Fibroblast of mammary gland (primary cell): Measurements from ENCODE around the gene INSIG1.

Experiments
- DNase-seq: peaks from one replicate; pipeline ENCODE4 v3.0.0-alpha.2; 2010; ENCODE audit warnings: low read depth
- H3K4me3 ChIP-seq: 2 replicates; pipeline ENCODE4 v1.5.1; 2011; ENCODE audit warnings: low read depth, mild to moderate bottlenecking, low read length, moderate library complexity; ENCODE audit not compliant: control insufficient read depth
- TF ChIP-seq, protein P1 (sequence below): conservative IDR thresholded peaks from 2 replicates; pipeline ENCODE4 v1.5.1; 2011; ENCODE audit warnings: low read depth, low read length, inconsistent platforms; ENCODE audit not compliant: control insufficient read depth, insufficient read depth

INSIG1 gene

DNA sequence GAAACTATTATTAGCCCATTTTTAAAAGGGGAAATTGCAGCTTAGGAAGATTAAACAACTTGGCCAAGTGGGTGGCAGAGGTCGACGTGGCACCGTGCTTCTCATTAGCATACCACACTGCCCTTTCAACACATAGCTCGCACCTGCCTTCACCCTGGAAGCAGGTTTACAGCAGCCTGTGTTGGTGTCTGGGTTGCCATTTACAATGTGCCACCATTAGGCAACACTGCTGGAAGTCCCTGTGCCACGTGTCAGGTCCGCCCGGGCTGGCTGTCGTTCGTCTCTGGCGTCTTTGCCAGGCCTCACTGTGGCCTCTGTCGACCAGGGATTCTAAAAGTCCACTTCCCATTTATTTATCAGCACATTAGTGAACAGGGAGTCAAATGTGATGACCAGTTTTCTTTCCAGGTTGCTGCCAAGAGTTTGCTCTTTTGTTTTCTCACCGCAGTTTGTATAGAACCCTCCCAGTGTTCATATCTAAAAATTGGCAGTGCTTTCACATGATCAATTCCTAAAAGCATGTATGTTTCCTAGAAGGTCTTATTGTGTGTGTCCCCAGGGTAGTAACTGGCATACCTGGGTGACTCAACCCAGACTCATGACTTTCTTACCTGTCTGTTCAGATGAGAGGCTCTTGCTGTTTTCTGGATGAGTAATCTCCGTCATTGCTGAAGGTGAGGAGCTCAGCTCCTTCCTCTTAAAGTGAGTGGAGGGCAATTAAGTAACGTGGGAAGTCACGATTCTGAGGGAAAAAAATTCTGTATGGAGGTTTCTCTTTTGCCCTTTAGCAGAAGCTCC is 9.2 kb downstream of the INSIG1 start:
- H3K4me3 ChIP-seq = no peak overlapping the region
- TF ChIP-seq, protein P1, sequence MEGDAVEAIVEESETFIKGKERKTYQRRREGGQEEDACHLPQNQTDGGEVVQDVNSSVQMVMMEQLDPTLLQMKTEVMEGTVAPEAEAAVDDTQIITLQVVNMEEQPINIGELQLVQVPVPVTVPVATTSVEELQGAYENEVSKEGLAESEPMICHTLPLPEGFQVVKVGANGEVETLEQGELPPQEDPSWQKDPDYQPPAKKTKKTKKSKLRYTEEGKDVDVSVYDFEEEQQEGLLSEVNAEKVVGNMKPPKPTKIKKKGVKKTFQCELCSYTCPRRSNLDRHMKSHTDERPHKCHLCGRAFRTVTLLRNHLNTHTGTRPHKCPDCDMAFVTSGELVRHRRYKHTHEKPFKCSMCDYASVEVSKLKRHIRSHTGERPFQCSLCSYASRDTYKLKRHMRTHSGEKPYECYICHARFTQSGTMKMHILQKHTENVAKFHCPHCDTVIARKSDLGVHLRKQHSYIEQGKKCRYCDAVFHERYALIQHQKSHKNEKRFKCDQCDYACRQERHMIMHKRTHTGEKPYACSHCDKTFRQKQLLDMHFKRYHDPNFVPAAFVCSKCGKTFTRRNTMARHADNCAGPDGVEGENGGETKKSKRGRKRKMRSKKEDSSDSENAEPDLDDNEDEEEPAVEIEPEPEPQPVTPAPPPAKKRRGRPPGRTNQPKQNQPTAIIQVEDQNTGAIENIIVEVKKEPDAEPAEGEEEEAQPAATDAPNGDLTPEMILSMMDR = no peak
- DNase-seq = no peak

- DNase-seq = no peak
- TF ChIP-seq, protein P1 = no peak
Observed at GRCh38 chr7:155308330-155309020, 10.8 kb downstream of the INSIG1 start.

DNA sequence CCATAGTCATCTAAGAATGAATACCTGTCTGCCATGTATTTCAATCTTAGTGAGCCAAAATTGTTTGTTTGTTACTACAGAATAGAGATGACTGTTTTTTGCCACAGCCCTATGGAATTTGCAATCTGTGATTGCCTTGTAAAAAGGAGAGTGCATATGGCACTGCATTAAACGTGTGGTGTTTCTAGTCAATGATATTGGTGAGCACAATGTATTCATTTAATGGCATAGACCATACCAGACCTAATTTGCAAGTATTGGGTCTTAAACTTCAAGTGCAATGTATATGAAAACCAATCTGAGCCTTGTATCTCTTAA is 11.3 kb downstream of the INSIG1 start:
- H3K4me3 ChIP-seq = no peak overlapping the region
- no peak for DNase-seq
- TF ChIP-seq, protein P1 = no peak

More at GRCh38 chr7:155308330-155309020, 10.8 kb downstream of the INSIG1 start:
- no peak overlapping the region for H3K4me3 ChIP-seq

GRCh38 chr7:155310425-155311114 is 12.9 kb downstream of the INSIG1 start:
- TF ChIP-seq, protein P1 = no peak
- no peak for DNase-seq
- H3K4me3 ChIP-seq = no peak overlapping the region

- no peak for DNase-seq
- no peak overlapping the region for H3K4me3 ChIP-seq
- TF ChIP-seq, protein P1 = no peak
Observed at GRCh38 chr7:155311826-155312537, 14.3 kb downstream of the INSIG1 start.

DNA sequence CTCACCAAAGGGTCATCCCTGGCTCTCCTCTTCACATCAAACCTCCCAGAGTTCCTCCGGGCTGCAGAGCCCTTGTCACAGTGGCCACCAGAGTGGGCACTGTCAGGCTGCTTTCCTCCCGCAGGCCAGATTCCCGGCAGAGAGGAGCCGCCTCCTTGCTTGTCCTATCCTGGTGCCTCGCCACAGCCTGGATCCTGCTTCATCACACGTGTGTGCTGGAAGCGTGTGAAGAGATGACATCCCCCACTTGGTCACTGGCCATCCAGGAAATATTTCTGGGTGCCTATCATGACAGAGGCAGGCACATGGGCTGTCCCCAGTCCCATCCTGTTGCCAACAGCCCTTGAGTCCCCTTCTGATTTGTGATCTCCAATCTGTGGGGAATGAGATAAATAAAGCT is 15.0 kb downstream of the INSIG1 start:
- H3K4me3 ChIP-seq = no peak overlapping the region
- DNase-seq = no peak
- TF ChIP-seq, protein P1 = no peak
